GM21529 (cell line): ENCODE measurements around the gene EXOC1.

Source experiments
- ATAC-seq: cut with Tn5 transposase; IDR thresholded peaks from one replicate; pipeline ENCODE4 v1.9.1; 2021; ENCODE audit not compliant: unreplicated experiment

Gene EXOC1

DNA sequence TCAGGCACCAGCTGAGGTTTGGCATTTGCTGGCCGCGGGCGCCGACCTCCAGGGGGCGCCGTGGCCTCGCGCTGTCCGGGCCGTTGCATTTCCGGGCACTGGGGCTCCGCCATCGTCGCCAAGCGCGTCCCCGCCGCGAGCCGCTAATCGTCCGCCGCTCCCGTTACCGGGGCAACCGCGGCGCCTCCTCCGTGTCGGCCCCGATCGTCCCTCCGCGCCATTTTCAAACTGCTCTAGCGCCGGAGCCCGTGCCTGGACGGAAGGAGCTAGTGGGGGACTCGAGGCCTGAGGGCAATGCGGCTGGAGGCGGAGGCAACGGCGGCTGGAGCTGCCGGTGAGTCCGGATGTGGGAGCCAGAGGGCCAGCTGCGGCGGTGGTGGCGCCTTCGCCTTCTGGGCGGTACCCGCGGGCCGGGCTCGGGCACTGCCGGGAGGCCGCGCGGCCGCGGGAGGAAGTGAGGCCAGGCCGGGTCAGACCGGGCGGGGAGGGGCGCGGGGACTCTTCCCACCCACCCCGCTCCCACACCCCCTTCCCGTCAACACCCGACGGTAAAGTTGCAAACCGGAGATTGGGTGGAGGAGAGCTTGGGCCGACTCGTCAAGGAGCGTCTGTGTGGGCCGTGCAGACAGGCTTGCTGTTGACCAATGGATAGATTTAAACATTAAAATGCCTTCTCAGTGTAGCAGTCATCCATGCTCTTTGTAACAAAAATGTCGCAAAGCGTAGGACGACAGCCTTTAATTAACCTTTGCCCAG lies 95.5 kb downstream of the EXOC1 start, which contains the start of gene CEP135:
Gene CEP135, plus strand, starts transcription at position 220 of the 756 bp plus-strand sequence. CDS start 3,186 bp downstream, outside the sequence.
- ATAC-seq = peak; percentile 79

DNA sequence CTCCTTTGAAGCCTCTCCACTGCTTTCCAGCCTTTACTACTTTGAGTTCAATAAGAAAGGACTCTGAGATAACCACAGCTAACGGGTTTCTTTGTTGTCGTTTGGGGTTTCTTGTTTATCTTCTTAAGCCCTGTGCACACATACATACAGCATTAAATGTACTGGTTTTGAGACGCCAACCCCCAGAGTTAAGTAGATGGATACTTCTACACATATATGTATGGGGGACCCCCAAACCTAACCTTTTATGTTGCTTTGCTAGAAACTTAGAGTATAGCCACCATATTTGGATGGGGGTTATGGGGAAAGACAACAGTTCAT lies 96.0 kb downstream of the EXOC1 start:
- ATAC-seq = no peak

GRCh38 chr4:55951191-55951922 lies 97.9 kb downstream of the EXOC1 start:
- no peak for ATAC-seq
